Mucosa of descending colon (tissue), 3 donors: ENCODE results near the gene KIF16B. TPM values are rescaled to one million over a fixed set of nuclear protein-coding genes. Genes with fewer than 3 reads are reported as not detected.

Experiments used
- ATAC-seq: fragments of 200-7000 bp; cut with Tn5 transposase; one replicate; pipeline ENCODE4 v1.9.1; 2020; ENCODE audit warnings: mild to moderate bottlenecking, moderate library complexity
- DNase-seq, 3 donors: peaks; one replicate each; pipeline ENCODE4 v3.0.0-alpha.2; 2020
- H3K36me3 ChIP-seq: fragments of 200-600 bp; one replicate; pipeline ENCODE4 v1.8.0; 2021; ENCODE audit warnings: low read depth, mild to moderate bottlenecking
- H3K4me1 ChIP-seq: fragments of 200-600 bp; one replicate; pipeline ENCODE4 v1.8.0; 2021; ENCODE audit warnings: low read depth, mild to moderate bottlenecking
- H3K4me3 ChIP-seq: fragments of 200-600 bp; one replicate; pipeline ENCODE4 v1.8.0; 2021; ENCODE audit warnings: mild to moderate bottlenecking
- H3K9me3 ChIP-seq: fragments of 200-600 bp; one replicate; pipeline ENCODE4 v1.8.0; 2021; ENCODE audit warnings: mild to moderate bottlenecking
- CTCF ChIP-seq: fragments of 200-600 bp; IDR thresholded peaks from one replicate; pipeline ENCODE4 v1.8.0; 2022; ENCODE audit warnings: antibody characterized with exemption, mild to moderate bottlenecking
- intact Hi-C, 2 donors: fragments of 100-400 bp; cut with DNase I in 1 of 2; cut with micrococcal nuclease in 1 of 2; formaldehyde crosslinking; loops; one replicate each; pipeline versions ENCODE4 v1.11.0 to v1.11.1; 2022; cut with DNase I, micrococcal nuclease
- total RNA-seq, 3 donors: library from RNA; stranded (reverse); fragmentation: NEBNext Ultra II Directional in 2 of 3; extraction: Animal tissue kit (Norgen Biotek cat#: 25700) in 2 of 3; gene quantifications; one replicate each; pipeline versions ENCODE4 v1.2.1 to v1.2.4, GENCODE V29; 2021 to 2023
- donor health status: DM: no; HTN: no; CAD: no; lungs with moderate emphysema.
- donor health status: DM: no; HTN: no; CAD: no.
- donor health status: DM: no; HTN: yes; CAD: no.

Gene KIF16B
- total RNA-seq, 3 donors from 2014 or later = 48.5 to 81.7 (median 65.1) TPM

GRCh38 chr20:16617056-16617455 is 43.8 kb upstream of the KIF16B start:
- intact Hi-C loops = no loop called here
- Histone ChIP-seq H3K4me1 (peaks cover 13% of the 10 kb centered on the region), H3K4me3 (no peak overlapping the region), H3K36me3 (no peaks in the 10 kb centered on the region), H3K9me3 (peaks cover 2% of the 10 kb centered on the region)
- TF ChIP-seq CTCF = no peak
- DNase-seq (no peak), ATAC-seq (no peak)

- TF ChIP-seq CTCF = no peak
- Histone ChIP-seq H3K4me3 (no peak overlapping the region), H3K4me1 (peaks cover 15% of the 10 kb centered on the region), H3K36me3 (no peaks in the 10 kb centered on the region), H3K9me3 (peaks cover 2% of the 10 kb centered on the region)
- intact Hi-C loops = no loop called here
- DNase-seq (no peak), ATAC-seq (no peak)
These were observed 43.1 kb upstream of the KIF16B start for GRCh38 chr20:16616317-16616716.

- peak; percentile 78 for ATAC-seq
- peak in 1 of 3 donors; percentile 40 for DNase-seq
- TF ChIP-seq CTCF = no peak
- no peak overlapping the region for H3K4me3 ChIP-seq
- peaks cover 12% of the 10 kb centered on the region for H3K4me1 ChIP-seq
- intact Hi-C loops = no loop called here
- H3K9me3 ChIP-seq = peaks cover 2% of the 10 kb centered on the region
- no peaks in the 10 kb centered on the region for H3K36me3 ChIP-seq
These were observed 42.0 kb upstream of the KIF16B start for GRCh38 chr20:16615199-16615598.

GRCh38 chr20:16613954-16614353 is 40.7 kb upstream of the KIF16B start:
- no peaks in the 10 kb centered on the region for H3K36me3 ChIP-seq
- peaks cover 13% of the 10 kb centered on the region for H3K4me1 ChIP-seq
- no peak for DNase-seq
- TF ChIP-seq CTCF = no peak
- H3K9me3 ChIP-seq = peaks cover 2% of the 10 kb centered on the region
- no peak overlapping the region for H3K4me3 ChIP-seq
- ATAC-seq = no peak
- intact Hi-C loops = no loop called here

- Histone ChIP-seq H3K9me3 (peaks cover 2% of the 10 kb centered on the region), H3K36me3 (no peaks in the 10 kb centered on the region), H3K4me3 (no peak overlapping the region), H3K4me1 (peaks cover 21% of the 10 kb centered on the region)
- TF ChIP-seq CTCF = no peak
- intact Hi-C loops = no loop called here
- DNase-seq = no peak
- no peak for ATAC-seq
These were observed 39.5 kb upstream of the KIF16B start for GRCh38 chr20:16612706-16613105.

GRCh38 chr20:16611817-16612216 is 38.6 kb upstream of the KIF16B start:
- no peak overlapping the region for H3K4me3 ChIP-seq
- no peaks in the 10 kb centered on the region for H3K36me3 ChIP-seq
- peak in 1 of 3 donors; percentile 54 for DNase-seq
- TF ChIP-seq CTCF = no peak
- ATAC-seq = peak; percentile 61
- intact Hi-C loops = no loop called here
- H3K9me3 ChIP-seq = no peaks in the 10 kb centered on the region
- peaks cover 27% of the 10 kb centered on the region for H3K4me1 ChIP-seq
